KBM-7 (cell line): ENCODE results near the gene EVPL.
"Not testable (repeated sequence)": the region's sequence is repeated elsewhere in the genome, so short reads cannot be mapped to it uniquely, and the experiment has no call there.

Experiments
- DNase-seq: peaks from one replicate; pipeline ENCODE4 v3.0.0-alpha.2; 2015
- in situ Hi-C: fragments of 300-500 bp; cut with MboI; formaldehyde crosslinking; loops from 2 replicates; pipeline ENCODE4 v1.14.3; 2020; ENCODE audit warnings: low sequenced_read_pairs, low pct_unique_long_range_greater_than_20kb, mixed read lengths

Gene EVPL

GRCh38 chr17:76027159-76027839 is at the start of gene EVPL:
Gene EVPL (minus strand): TSS chr17:76027306. CDS start chr17:76027198, 108 bp downstream.
- in situ Hi-C loops = no loop called here
- DNase-seq = no peak

- in situ Hi-C loops = no loop called here
- DNase-seq = no peak
These were observed 49.1 kb upstream of the EVPL start for GRCh38 chr17:76076146-76076764.

GRCh38 chr17:76075364-76076145 is 48.4 kb upstream of the EVPL start:
- peak; percentile 50 for DNase-seq
- in situ Hi-C loops = no loop called here

- no peak for DNase-seq
- in situ Hi-C loops = no loop called here
These were observed 47.6 kb upstream of the EVPL start, which contains the start of gene GALR2 for GRCh38 chr17:76074390-76075363. Gene GALR2 (plus strand): TSS chr17:76074781. CDS start chr17:76074884, 103 bp downstream.

- in situ Hi-C loops = no loop called here
- DNase-seq = peak; percentile 92
These were observed 45.2 kb upstream of the EVPL start, which contains the start of gene SRP68 for GRCh38 chr17:76072148-76072858. Gene SRP68 (minus strand): TSS chr17:76072517. CDS start chr17:76072491, 26 bp downstream.

GRCh38 chr17:76071531-76072147 is 44.5 kb upstream of the EVPL start:
- no peak for DNase-seq
- in situ Hi-C loops = no loop called here

- in situ Hi-C loops = no loop called here
- DNase-seq = no peak
These were observed 38.7 kb upstream of the EVPL start for GRCh38 chr17:76065775-76066174.

- in situ Hi-C loops = no loop called here
- no peak for DNase-seq
These were observed 36.9 kb upstream of the EVPL start for GRCh38 chr17:76063875-76064546.

- DNase-seq, in situ Hi-C loops: not testable (repeated sequence)
These were observed 31.2 kb upstream of the EVPL start for GRCh38 chr17:76058264-76058663.

GRCh38 chr17:76056882-76057281 is 29.8 kb upstream of the EVPL start:
- DNase-seq = peak; percentile 15
- in situ Hi-C loops = no loop called here

GRCh38 chr17:76054112-76054476 is 27.0 kb upstream of the EVPL start:
- in situ Hi-C loops = no loop called here
- DNase-seq = no peak

- DNase-seq = no peak
- in situ Hi-C loops = no loop called here
These were observed 26.4 kb upstream of the EVPL start for GRCh38 chr17:76053246-76054111.

- in situ Hi-C loops = no loop called here
- no peak for DNase-seq
These were observed 24.5 kb upstream of the EVPL start for GRCh38 chr17:76051561-76051960.

- DNase-seq = no peak
These were observed 23.7 kb upstream of the EVPL start for GRCh38 chr17:76050538-76051467.

GRCh38 chr17:76049836-76050537 is 22.9 kb upstream of the EVPL start:
- in situ Hi-C loops = no loop called here
- DNase-seq = no peak

More at GRCh38 chr17:76050538-76051467, 23.7 kb upstream of the EVPL start:
- in situ Hi-C loops = no loop called here
